ENCODE measurements around the gene FAM168A. TPM values are rescaled to one million over a fixed set of nuclear protein-coding genes. Genes with fewer than 3 reads are reported as not detected.

The FAM168A gene
- total and polyA plus RNA-seq, 4 donors: 4.8 to 14.6 (median 9.1) TPM

DNA sequence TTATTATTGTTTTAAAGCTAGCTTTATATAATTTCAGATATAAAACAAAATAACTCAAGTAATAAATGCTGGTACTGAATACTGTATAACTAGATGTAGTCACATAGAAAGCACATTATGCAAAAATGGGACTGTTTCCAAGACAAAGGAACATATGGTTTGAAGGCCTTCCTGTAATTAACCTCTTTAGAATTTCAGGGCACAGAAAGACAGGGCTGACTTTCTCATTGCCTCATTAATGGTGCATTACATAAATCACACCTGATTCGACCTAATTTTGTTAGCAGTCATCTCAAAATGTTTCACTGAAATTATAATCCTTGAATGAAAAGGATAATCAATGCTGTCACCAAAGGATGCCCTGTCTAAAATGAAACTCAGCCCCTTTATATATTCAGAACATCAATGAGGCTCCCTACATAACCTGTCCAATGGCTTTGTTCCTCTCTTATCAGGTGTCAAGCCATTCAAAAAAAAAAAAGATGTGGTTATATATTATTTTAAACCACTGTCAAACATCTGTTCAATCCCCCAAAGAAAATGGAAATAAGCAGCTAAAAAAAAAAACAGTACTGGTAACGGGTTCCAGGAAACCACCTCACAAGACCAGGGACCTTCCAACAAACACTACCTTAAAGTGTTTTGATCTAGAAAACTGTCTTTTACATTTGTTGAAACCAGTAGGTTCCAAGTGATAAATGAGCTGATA, 77.4 kb downstream of the FAM168A start:
- DNase-seq (ENCODE audit: low spot score): no peak
- Histone ChIP-seq H3K27ac (ENCODE audit: low read depth in 1 of 2, low read length in 2 of 2) (no peak overlapping the region), H3K9me3 (ENCODE audit: control insufficient read depth in 4 of 4, low read length in 3 of 4) (no peaks in the 10 kb centered on the region), H3K36me3 (ENCODE audit: control insufficient read depth in 4 of 4, insufficient read depth in 3 of 4, low read depth in 1 of 4, low read length in 3 of 4) (no peaks in the 10 kb centered on the region), H3K4me3 (ENCODE audit: low read depth in 1 of 3, low read length in 3 of 3) (no peak overlapping the region), H3K9ac (ENCODE audit: low read depth in 1 of 2, low read length in 2 of 2) (no peak overlapping the region), H3K4me1 (ENCODE audit: control insufficient read depth in 4 of 4, insufficient read depth in 4 of 4, low read length in 3 of 4) (no peaks in the 10 kb centered on the region), H3K27me3 (ENCODE audit: control insufficient read depth in 4 of 4, insufficient read depth in 4 of 4, low read length in 3 of 4) (no peaks in the 10 kb centered on the region)
- WGBS: 75% methylated on average over 2 of the region's 2 CpGs
- TF ChIP-seq EGR1 (IDR thresholded peaks at IDR 0.05; ENCODE audit: low read depth in 2 of 2) (no peak), SP1 (IDR thresholded peaks at IDR 0.05) (no peak), GABPA (IDR thresholded peaks at IDR 0.05 in 1 of 2, conservative IDR thresholded peaks at IDR 0.05 in 1 of 2) (no peak), NR2F2 (IDR thresholded peaks at IDR 0.05) (no peak), RXRA (IDR thresholded peaks at IDR 0.05) (no peak), FOXA1 (IDR thresholded peaks at IDR 0.05) (no peak), HNF4G (IDR thresholded peaks at IDR 0.05) (no peak), RAD21 (IDR thresholded peaks at IDR 0.05) (no peak), JUND (IDR thresholded peaks at IDR 0.05) (no peak), TAF1 (conservative IDR thresholded peaks at IDR 0.05) (no peak), FOXA2 (IDR thresholded peaks at IDR 0.05) (no peak), HNF4A (conservative IDR thresholded peaks at IDR 0.05) (no peak), YY1 (IDR thresholded peaks at IDR 0.05) (no peak)
- TF ChIP-seq, protein P1, sequence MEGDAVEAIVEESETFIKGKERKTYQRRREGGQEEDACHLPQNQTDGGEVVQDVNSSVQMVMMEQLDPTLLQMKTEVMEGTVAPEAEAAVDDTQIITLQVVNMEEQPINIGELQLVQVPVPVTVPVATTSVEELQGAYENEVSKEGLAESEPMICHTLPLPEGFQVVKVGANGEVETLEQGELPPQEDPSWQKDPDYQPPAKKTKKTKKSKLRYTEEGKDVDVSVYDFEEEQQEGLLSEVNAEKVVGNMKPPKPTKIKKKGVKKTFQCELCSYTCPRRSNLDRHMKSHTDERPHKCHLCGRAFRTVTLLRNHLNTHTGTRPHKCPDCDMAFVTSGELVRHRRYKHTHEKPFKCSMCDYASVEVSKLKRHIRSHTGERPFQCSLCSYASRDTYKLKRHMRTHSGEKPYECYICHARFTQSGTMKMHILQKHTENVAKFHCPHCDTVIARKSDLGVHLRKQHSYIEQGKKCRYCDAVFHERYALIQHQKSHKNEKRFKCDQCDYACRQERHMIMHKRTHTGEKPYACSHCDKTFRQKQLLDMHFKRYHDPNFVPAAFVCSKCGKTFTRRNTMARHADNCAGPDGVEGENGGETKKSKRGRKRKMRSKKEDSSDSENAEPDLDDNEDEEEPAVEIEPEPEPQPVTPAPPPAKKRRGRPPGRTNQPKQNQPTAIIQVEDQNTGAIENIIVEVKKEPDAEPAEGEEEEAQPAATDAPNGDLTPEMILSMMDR (IDR thresholded peaks at IDR 0.05; ENCODE audit: low read depth, low read length, missing input control): no peak
- TF ChIP-seq, protein P2, sequence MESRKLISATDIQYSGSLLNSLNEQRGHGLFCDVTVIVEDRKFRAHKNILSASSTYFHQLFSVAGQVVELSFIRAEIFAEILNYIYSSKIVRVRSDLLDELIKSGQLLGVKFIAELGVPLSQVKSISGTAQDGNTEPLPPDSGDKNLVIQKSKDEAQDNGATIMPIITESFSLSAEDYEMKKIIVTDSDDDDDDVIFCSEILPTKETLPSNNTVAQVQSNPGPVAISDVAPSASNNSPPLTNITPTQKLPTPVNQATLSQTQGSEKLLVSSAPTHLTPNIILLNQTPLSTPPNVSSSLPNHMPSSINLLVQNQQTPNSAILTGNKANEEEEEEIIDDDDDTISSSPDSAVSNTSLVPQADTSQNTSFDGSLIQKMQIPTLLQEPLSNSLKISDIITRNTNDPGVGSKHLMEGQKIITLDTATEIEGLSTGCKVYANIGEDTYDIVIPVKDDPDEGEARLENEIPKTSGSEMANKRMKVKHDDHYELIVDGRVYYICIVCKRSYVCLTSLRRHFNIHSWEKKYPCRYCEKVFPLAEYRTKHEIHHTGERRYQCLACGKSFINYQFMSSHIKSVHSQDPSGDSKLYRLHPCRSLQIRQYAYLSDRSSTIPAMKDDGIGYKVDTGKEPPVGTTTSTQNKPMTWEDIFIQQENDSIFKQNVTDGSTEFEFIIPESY (IDR thresholded peaks at IDR 0.05): no peak
- TF ChIP-seq, protein P3, sequence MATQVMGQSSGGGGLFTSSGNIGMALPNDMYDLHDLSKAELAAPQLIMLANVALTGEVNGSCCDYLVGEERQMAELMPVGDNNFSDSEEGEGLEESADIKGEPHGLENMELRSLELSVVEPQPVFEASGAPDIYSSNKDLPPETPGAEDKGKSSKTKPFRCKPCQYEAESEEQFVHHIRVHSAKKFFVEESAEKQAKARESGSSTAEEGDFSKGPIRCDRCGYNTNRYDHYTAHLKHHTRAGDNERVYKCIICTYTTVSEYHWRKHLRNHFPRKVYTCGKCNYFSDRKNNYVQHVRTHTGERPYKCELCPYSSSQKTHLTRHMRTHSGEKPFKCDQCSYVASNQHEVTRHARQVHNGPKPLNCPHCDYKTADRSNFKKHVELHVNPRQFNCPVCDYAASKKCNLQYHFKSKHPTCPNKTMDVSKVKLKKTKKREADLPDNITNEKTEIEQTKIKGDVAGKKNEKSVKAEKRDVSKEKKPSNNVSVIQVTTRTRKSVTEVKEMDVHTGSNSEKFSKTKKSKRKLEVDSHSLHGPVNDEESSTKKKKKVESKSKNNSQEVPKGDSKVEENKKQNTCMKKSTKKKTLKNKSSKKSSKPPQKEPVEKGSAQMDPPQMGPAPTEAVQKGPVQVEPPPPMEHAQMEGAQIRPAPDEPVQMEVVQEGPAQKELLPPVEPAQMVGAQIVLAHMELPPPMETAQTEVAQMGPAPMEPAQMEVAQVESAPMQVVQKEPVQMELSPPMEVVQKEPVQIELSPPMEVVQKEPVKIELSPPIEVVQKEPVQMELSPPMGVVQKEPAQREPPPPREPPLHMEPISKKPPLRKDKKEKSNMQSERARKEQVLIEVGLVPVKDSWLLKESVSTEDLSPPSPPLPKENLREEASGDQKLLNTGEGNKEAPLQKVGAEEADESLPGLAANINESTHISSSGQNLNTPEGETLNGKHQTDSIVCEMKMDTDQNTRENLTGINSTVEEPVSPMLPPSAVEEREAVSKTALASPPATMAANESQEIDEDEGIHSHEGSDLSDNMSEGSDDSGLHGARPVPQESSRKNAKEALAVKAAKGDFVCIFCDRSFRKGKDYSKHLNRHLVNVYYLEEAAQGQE (IDR thresholded peaks at IDR 0.05): no peak

DNA sequence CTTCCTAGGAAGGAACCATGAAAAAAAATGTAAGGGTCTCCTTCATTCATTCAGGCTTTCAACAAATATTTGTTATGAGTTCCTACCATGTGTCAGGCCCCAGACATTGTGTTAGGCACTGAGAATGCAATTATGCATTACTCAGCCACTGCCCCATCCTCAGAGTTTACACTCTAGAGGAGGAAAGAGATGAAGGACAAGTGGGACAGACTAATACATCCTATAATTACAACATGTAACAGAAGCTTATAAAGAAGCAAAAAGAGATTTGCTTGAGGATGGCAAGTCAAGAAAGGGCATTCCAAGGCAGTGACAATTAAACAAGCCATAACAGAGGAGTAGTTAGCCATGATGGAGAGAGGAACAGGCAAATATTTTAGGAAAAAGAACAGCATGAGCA, 78.6 kb downstream of the FAM168A start:
- Histone ChIP-seq H3K9ac (ENCODE audit: low read depth in 1 of 2, low read length in 2 of 2) (no peak overlapping the region), H3K36me3 (ENCODE audit: control insufficient read depth in 4 of 4, insufficient read depth in 3 of 4, low read depth in 1 of 4, low read length in 3 of 4) (no peaks in the 10 kb centered on the region), H3K4me3 (ENCODE audit: low read depth in 1 of 3, low read length in 3 of 3) (no peak overlapping the region), H3K4me1 (ENCODE audit: control insufficient read depth in 4 of 4, insufficient read depth in 4 of 4, low read length in 3 of 4) (no peaks in the 10 kb centered on the region), H3K27ac (ENCODE audit: low read depth in 1 of 2, low read length in 2 of 2) (no peak overlapping the region), H3K9me3 (ENCODE audit: control insufficient read depth in 4 of 4, low read length in 3 of 4) (no peaks in the 10 kb centered on the region), H3K27me3 (ENCODE audit: control insufficient read depth in 4 of 4, insufficient read depth in 4 of 4, low read length in 3 of 4) (no peaks in the 10 kb centered on the region)
- TF ChIP-seq HNF4A (conservative IDR thresholded peaks at IDR 0.05): no peak
- TF ChIP-seq, protein P4, sequence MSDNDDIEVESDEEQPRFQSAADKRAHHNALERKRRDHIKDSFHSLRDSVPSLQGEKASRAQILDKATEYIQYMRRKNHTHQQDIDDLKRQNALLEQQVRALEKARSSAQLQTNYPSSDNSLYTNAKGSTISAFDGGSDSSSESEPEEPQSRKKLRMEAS (IDR thresholded peaks at IDR 0.05): no peak
- no peak for TF ChIP-seq NR2F2 (IDR thresholded peaks at IDR 0.05)
- no peak for TF ChIP-seq EGR1 (IDR thresholded peaks at IDR 0.05; ENCODE audit: low read depth in 2 of 2)
- TF ChIP-seq FOXA2 (IDR thresholded peaks at IDR 0.05): no peak
- no peak for TF ChIP-seq GABPA (IDR thresholded peaks at IDR 0.05 in 1 of 2, conservative IDR thresholded peaks at IDR 0.05 in 1 of 2)
- no peak for TF ChIP-seq SP1 (IDR thresholded peaks at IDR 0.05)
- TF ChIP-seq FOXA1 (IDR thresholded peaks at IDR 0.05): no peak
- TF ChIP-seq, protein P3 (IDR thresholded peaks at IDR 0.05): no peak
- TF ChIP-seq, protein P2 (IDR thresholded peaks at IDR 0.05): no peak
- TF ChIP-seq YY1 (IDR thresholded peaks at IDR 0.05): no peak
- no peak for DNase-seq (ENCODE audit: low spot score)

Measured in liver (tissue), 9 donors.